GM12878 (cell line): ENCODE measurements around the gene PRMT5. TPM values are rescaled to one million over a fixed set of nuclear protein-coding genes. Genes with fewer than 3 reads are reported as not detected.
A peak's percentile ranks its signal among the peaks of the same experiment; 100 is the strongest.

Experiments used
- HSF1 ChIP-seq: fragments of 150-350 bp; IDR thresholded peaks from 2 replicates; pipeline ENCODE4 v1.6.1; 2014; ENCODE audit warnings: mild to moderate bottlenecking, low read depth, low read length
- POU2F2 ChIP-seq: IDR thresholded peaks from 3 replicates; pipeline ENCODE4 v1.6.1; 2011; ENCODE audit warnings: low read depth, mild to moderate bottlenecking, low read length, borderline replicate concordance
- RELB ChIP-seq: fragments of 450-650 bp; IDR thresholded peaks from 2 replicates; pipeline ENCODE4 v1.6.1; 2017; ENCODE audit warnings: low read depth, mild to moderate bottlenecking, moderate library complexity
- STAT1 ChIP-seq: fragments of 450-650 bp; conservative IDR thresholded peaks from 2 replicates; pipeline ENCODE4 v1.6.1; 2014; ENCODE audit warnings: antibody characterized with exemption, mild to moderate bottlenecking
- WRNIP1 ChIP-seq: IDR thresholded peaks from 2 replicates; pipeline ENCODE4 v1.6.1; 2011; ENCODE audit warnings: low read depth, low read length, improper control_type of control experiment, borderline replicate concordance
- polyA plus RNA-seq, 11 experiments: library from polyadenylated mRNA; depleted of rRNA in 4 of 11; unstranded in 6 of 11; stranded (reverse) in 5 of 11; fragments of >200 nt; fragmentation: Nextera tagmentation in 4 of 11; fragmentation: Illumina TruSeq in 1 of 11; extraction: Ambion mirVana in 4 of 11; extraction: Trizol in 1 of 11; gene quantifications; 1 replicate in 1 of 11; 2 replicates in 10 of 11; pipeline versions ENCODE4 v1.2.1 to v1.2.3, GENCODE V29; 2011 to 2016; ENCODE audit warnings: inconsistent platforms in 2 of 11, missing spikeins in 2 of 11, low read depth in 1 of 11
- total RNA-seq, 4 experiments: library from RNA; depleted of rRNA in 3 of 4; stranded (reverse); fragments of >200 nt in 3 of 4; fragmentation: Illumina TruSeq in 1 of 4; extraction: Trizol in 1 of 4; gene quantifications; 2 replicates each; pipeline versions ENCODE4 v1.2.1 to v1.2.3, GENCODE V29; 2013 to 2021

PRMT5 gene
- total and polyA plus RNA-seq, 10 of the 15 experiments (the other 5 are each of a cell fraction or from before 2014, with no cell fraction given): 54.3 to 221 (median 111) TPM

- TF ChIP-seq RELB (0 out of 2 replicates have a peak, but pooled peaks have one; percentile 41), STAT1 (no peak), HSF1 (no peak), WRNIP1 (no peak), POU2F2 (peak; percentile 78; the same call in 1 of the 3 replicates)
Measured at GRCh38 chr14:22976620-22977433, 47.7 kb upstream of the PRMT5 start (continued).
